ENCODE measurements around the gene GCN1. TPM values are rescaled to one million over a fixed set of nuclear protein-coding genes. Genes with fewer than 3 reads are reported as not detected.
"Not testable (repeated sequence)": the region's sequence is repeated elsewhere in the genome, so short reads cannot be mapped to it uniquely, and the experiment has no call there.

Gene GCN1
- total RNA-seq, 1 donor from 2014 or later = 114 TPM

DNA sequence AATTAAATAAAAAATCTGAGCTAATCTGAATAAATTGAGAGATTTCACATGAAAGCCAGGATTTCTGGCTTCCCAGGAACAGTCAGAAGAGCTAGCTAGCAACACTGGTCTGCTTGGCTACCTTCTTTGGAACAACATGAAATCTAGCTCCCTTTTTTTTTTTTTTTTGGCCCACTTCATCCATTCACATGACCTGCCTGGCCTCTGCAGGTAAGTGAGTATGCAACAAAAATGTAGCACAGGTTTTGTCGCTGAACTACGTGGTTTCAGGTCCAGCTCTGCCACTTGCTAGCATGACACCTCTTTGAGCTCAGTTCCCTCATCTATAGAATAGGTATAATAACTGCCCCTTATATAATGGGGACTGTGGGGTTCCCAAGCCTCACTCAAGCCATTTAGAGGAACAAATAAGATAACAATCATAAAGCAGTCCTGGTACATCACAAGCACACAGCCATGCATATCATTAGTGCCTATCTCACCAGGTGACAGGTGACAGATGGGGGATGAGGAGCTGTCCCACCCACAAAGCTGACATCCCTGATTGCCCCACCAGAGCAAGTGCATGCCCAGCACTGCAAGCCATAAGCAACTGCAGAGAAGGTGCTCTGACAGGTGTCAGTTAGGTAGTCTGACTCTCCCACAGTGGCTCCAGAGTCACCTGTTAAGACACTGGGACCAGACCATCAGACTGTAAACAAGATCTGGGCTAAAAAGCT is 45.4 kb upstream of the GCN1 start:
- H3K9me3 Mint-ChIP-seq = no peaks in the 10 kb centered on the region
- no peaks in the 10 kb centered on the region for H3K36me3 Mint-ChIP-seq (ENCODE audit: low read depth)
- H3K27ac Mint-ChIP-seq (ENCODE audit: unreplicated experiment) = no peak overlapping the region
- TF ChIP-seq, protein P1, sequence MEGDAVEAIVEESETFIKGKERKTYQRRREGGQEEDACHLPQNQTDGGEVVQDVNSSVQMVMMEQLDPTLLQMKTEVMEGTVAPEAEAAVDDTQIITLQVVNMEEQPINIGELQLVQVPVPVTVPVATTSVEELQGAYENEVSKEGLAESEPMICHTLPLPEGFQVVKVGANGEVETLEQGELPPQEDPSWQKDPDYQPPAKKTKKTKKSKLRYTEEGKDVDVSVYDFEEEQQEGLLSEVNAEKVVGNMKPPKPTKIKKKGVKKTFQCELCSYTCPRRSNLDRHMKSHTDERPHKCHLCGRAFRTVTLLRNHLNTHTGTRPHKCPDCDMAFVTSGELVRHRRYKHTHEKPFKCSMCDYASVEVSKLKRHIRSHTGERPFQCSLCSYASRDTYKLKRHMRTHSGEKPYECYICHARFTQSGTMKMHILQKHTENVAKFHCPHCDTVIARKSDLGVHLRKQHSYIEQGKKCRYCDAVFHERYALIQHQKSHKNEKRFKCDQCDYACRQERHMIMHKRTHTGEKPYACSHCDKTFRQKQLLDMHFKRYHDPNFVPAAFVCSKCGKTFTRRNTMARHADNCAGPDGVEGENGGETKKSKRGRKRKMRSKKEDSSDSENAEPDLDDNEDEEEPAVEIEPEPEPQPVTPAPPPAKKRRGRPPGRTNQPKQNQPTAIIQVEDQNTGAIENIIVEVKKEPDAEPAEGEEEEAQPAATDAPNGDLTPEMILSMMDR (conservative IDR thresholded peaks at IDR 0.05) = no peak
- DNase-seq (ENCODE audit: low read depth, low spot score) = no peak
- no peaks in the 10 kb centered on the region for H3K27me3 Mint-ChIP-seq (ENCODE audit: low read depth)
- H3K4me3 Mint-ChIP-seq = no peak overlapping the region
- H3K4me1 Mint-ChIP-seq = peaks cover 29% of the 10 kb centered on the region

DNA sequence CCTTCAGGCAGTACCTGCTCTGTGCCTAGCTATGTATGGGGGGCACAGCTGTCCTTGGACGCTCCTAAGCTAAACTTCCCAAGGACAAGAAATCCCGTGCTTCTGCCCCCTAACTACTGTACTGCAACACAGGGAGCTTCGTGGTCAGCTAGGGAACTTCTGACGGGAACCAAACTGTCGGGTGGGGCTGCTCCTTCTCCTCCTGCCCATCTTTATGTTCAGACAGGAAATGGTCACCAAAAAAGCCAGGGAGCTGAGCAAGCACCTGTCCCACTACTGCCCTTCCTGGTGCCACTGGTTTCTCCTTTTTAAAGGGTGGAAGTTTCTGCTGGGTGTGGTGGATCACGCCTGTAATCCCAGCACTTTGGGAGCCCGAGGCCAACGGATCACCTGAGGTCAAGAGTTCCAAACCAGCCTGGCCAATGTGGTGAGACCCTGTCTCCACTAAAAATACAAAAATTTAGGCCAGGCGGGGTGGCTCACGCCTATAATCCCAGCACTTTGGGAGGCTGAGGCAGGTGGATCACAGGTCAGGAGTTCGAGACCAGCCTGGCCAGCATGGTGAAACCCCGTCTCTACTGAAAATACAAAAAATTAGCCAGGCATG is 44.4 kb upstream of the GCN1 start:
- Mint-ChIP-seq H3K36me3 (ENCODE audit: low read depth) (no peaks in the 10 kb centered on the region), H3K27me3 (ENCODE audit: low read depth) (no peaks in the 10 kb centered on the region), H3K9me3 (no peaks in the 10 kb centered on the region), H3K27ac (ENCODE audit: unreplicated experiment) (no peak overlapping the region), H3K4me1 (peaks cover 35% of the 10 kb centered on the region), H3K4me3 (no peak overlapping the region)
- TF ChIP-seq, protein P1 (conservative IDR thresholded peaks at IDR 0.05) = no peak
- no peak for DNase-seq (ENCODE audit: low read depth, low spot score)

DNA sequence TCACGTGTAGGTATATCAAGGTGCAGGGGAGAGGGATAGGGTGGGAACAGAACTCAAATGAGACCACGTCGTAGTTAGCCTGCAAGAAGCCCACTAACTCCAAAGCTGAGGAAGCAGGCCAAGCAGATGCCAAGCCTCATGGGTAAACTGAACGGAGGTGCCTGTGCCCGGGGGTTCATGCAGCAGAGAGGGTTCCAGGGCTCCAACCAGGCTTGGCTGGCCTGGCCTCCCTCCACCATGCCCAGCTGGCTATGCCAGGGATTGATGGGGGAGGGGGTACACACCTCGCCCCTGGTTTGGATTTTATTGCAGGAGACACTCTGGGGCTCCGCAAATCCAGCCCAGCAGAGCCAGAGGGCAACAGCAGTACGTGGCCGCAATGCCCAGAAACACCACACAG is 43.7 kb upstream of the GCN1 start:
- peaks cover 38% of the 10 kb centered on the region for H3K4me1 Mint-ChIP-seq
- H3K4me3 Mint-ChIP-seq = no peak overlapping the region
- H3K27ac Mint-ChIP-seq (ENCODE audit: unreplicated experiment) = no peak overlapping the region
- no peak for DNase-seq (ENCODE audit: low read depth, low spot score)
- no peaks in the 10 kb centered on the region for H3K27me3 Mint-ChIP-seq (ENCODE audit: low read depth)
- no peaks in the 10 kb centered on the region for H3K36me3 Mint-ChIP-seq (ENCODE audit: low read depth)
- H3K9me3 Mint-ChIP-seq = no peaks in the 10 kb centered on the region
- TF ChIP-seq, protein P1 (conservative IDR thresholded peaks at IDR 0.05) = no peak

DNA sequence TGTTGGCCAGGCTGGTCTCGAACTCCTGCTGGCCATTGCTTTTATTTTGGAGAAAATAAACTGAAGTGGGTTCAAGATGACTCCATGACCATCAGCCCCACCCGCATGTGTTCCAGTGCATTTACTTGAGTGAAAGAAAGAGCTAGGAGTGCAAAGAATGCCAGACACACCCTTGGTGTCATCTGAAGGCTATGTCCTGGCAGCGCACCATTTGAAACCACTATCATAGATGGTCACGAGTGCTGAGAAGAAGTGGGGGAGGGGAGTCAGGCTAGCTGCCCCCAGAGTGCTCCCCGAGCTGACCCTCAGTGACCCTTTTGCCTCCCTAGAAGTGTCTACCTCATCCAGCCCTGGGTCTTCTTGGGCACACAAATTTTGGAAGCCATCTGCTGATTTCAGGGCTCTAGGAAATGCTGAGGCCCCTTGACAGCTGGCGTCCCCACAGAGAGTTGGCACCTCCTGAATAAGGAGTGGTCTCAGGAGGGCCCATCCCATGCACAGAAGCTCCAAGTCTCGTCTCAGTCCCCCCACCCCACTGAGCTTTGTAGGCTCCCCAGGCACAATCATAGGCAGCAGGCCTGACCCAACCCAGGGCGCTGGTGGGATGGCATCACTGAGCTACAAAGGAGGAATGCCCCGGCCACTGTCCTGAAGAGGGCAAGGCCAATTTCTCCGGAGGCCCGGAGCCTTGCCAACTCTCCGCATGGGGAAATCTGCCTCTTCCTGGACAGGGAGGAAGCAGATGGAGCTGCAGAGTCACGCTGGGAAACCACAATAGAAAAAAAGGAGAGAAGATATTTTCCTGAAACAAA is 43.1 kb upstream of the GCN1 start:
- Mint-ChIP-seq H3K27me3 (ENCODE audit: low read depth) (no peaks in the 10 kb centered on the region), H3K27ac (ENCODE audit: unreplicated experiment) (no peak overlapping the region), H3K4me3 (no peak overlapping the region), H3K4me1 (peaks cover 45% of the 10 kb centered on the region), H3K9me3 (no peaks in the 10 kb centered on the region), H3K36me3 (ENCODE audit: low read depth) (no peaks in the 10 kb centered on the region)
- TF ChIP-seq, protein P1 (conservative IDR thresholded peaks at IDR 0.05) = no peak
- no peak for DNase-seq (ENCODE audit: low read depth, low spot score)

DNA sequence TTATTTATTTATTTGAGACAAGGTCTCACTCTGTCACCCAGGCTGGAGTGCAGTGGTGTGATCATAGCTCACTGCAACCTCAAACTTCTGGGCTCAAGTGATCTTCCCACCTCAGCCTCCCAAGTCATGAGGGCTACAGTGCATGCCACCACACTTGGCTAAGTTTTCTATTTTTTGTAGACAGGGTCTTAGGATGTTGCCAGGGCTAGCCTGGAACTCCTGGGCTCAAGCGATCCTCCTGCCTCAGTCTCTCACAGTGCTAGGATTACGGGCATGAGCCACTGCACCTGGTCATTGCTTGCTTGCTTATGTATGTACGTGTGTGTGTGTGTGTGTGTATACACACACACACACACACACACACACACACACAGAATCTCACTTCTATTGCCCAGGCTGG is 42.3 kb upstream of the GCN1 start:
- H3K4me3 Mint-ChIP-seq; DNase-seq (ENCODE audit: low read depth, low spot score); H3K9me3 Mint-ChIP-seq; H3K36me3 Mint-ChIP-seq (ENCODE audit: low read depth); H3K27me3 Mint-ChIP-seq (ENCODE audit: low read depth); H3K27ac Mint-ChIP-seq (ENCODE audit: unreplicated experiment): not testable (repeated sequence)
- peaks cover 49% of the 10 kb centered on the region for H3K4me1 Mint-ChIP-seq

Data from neural crest cell (in vitro differentiated cells).